ENCODE measurements around the gene B4GALT3.

- TF ChIP-seq POLR2A (IDR thresholded peaks at IDR 0.05) (peak in 1 of 3 donors; percentile 2), CTCF (IDR thresholded peaks at IDR 0.05) (no peak)
These were observed 16.4 kb upstream of the B4GALT3 start for GRCh38 chr1:161193561-161194235.
